ENCODE measurements around the gene AHI1.

- TF ChIP-seq CTCF (IDR thresholded peaks at IDR 0.05) (no peak), POLR2A (IDR thresholded peaks at IDR 0.05) (no peak)
These were observed 85.7 kb downstream of the AHI1 start for GRCh38 chr6:135411849-135412248.
